ENCODE measurements around the gene ECE1.

The ECE1 gene

DNA sequence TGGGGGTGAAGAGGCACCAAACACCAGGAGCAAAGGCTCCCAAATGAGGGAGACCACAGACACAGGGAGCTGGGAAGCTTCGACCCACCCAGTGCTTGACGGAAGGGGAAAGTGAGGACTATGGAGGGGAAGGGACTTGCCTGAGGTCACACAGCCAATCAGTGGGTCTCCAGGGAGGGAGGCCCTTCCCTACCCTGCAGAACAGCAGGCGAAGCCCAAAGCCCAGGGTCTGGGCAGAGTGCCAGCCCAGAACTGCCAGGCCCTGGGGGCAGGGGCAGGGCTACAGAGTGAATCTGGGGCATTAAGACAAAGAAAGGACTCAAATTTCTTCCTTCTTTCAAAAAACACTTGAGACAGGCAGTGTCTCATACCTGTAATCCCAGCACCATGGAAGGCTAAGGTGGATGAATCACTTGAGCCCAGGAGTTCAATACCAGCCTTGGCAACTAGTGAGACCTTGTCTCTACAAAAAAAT, 45.5 kb upstream of the ECE1 start:
- no peaks in the 10 kb centered on the region for H3K36me3 ChIP-seq (ENCODE audit: insufficient read depth, low read length)
- H3K27ac ChIP-seq (ENCODE audit: low read length), result no peak overlapping the region
- no peaks in the 10 kb centered on the region for H3K27me3 ChIP-seq (ENCODE audit: insufficient read depth, low read length, poor library complexity)
- H3K79me2 ChIP-seq (ENCODE audit: insufficient read depth, low read length), result peaks cover 16% of the 10 kb centered on the region; the same call in 1 of the 2 replicates
- H3K9me3 ChIP-seq (ENCODE audit: insufficient read depth, low read length, severe bottlenecking), result no peaks in the 10 kb centered on the region
- peak; percentile 37 for DNase-seq
- ATAC-seq (ENCODE audit: insufficient read depth, low read depth), result no peak
- H2AFZ ChIP-seq (ENCODE audit: low read depth, low read length), result no peak overlapping the region
- peak overlapping the region; percentile 56; the same call in 1 of the 2 replicates for H3K4me2 ChIP-seq (ENCODE audit: insufficient read depth, low read length)
- peak overlapping the region; percentile 8; the same call in 1 of the 2 replicates for H3K9ac ChIP-seq (ENCODE audit: low read depth, low read length)
- TF ChIP-seq, protein P1, sequence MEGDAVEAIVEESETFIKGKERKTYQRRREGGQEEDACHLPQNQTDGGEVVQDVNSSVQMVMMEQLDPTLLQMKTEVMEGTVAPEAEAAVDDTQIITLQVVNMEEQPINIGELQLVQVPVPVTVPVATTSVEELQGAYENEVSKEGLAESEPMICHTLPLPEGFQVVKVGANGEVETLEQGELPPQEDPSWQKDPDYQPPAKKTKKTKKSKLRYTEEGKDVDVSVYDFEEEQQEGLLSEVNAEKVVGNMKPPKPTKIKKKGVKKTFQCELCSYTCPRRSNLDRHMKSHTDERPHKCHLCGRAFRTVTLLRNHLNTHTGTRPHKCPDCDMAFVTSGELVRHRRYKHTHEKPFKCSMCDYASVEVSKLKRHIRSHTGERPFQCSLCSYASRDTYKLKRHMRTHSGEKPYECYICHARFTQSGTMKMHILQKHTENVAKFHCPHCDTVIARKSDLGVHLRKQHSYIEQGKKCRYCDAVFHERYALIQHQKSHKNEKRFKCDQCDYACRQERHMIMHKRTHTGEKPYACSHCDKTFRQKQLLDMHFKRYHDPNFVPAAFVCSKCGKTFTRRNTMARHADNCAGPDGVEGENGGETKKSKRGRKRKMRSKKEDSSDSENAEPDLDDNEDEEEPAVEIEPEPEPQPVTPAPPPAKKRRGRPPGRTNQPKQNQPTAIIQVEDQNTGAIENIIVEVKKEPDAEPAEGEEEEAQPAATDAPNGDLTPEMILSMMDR (IDR thresholded peaks at IDR 0.05; ENCODE audit: borderline replicate concordance, extremely low read depth, low read length, poor library complexity, severe bottlenecking), result no peak
- TF ChIP-seq EZH2 (IDR thresholded peaks at IDR 0.05; ENCODE audit: borderline replicate concordance, low read depth, low read length, severe bottlenecking), result no peak
- H3K4me1 ChIP-seq (ENCODE audit: insufficient read depth, low read length), result peaks cover 25% of the 10 kb centered on the region
- H4K20me1 ChIP-seq (ENCODE audit: insufficient read depth, low read length), result peaks cover 63% of the 10 kb centered on the region
- H3K4me3 ChIP-seq (ENCODE audit: low read depth in 1 of 2, low read length in 2 of 2), result no peak overlapping the region

DNA sequence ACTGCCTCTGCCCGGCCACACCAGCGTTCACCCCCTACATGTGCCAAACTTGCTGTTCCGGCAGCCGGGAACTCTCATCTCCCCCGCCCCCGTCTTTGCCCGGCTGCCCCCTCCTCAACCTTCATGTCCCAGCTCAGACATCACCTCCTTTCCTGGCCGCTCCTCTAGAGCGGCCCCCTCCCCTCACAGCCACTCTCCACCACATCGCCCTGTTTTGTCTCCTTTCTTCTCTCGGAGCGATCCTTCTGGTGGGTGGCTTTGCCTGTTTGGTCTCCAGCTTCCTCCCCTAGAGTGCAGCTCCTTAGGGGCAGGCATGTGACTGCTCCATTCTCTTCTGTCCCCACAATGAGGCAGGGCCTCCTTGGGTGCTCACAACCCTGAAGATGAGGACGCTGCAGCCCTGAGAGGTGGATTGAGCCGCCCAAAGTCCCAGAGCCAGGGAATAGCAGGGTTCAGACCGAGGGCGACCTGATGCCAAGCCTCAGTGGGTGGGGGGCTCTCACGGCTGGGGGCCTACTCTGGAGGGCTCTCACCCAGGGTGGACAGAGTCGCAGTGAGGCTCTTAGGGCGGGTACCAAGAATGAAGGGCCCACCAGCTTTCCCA, 44.9 kb upstream of the ECE1 start:
- no peaks in the 10 kb centered on the region for H3K27me3 ChIP-seq (ENCODE audit: insufficient read depth, low read length, poor library complexity)
- H3K4me2 ChIP-seq (ENCODE audit: insufficient read depth, low read length), result peak overlapping the region; percentile 56
- TF ChIP-seq EZH2 (IDR thresholded peaks at IDR 0.05; ENCODE audit: borderline replicate concordance, low read depth, low read length, severe bottlenecking), result no peak
- H3K9me3 ChIP-seq (ENCODE audit: insufficient read depth, low read length, severe bottlenecking), result no peaks in the 10 kb centered on the region
- ATAC-seq (ENCODE audit: insufficient read depth, low read depth) (no peak), DNase-seq (no peak)
- H3K9ac ChIP-seq (ENCODE audit: low read depth, low read length), result peak overlapping the region; percentile 8; the same call in 1 of the 2 replicates
- no peaks in the 10 kb centered on the region for H3K36me3 ChIP-seq (ENCODE audit: insufficient read depth, low read length)
- peaks cover 25% of the 10 kb centered on the region for H3K4me1 ChIP-seq (ENCODE audit: insufficient read depth, low read length)
- H2AFZ ChIP-seq (ENCODE audit: low read depth, low read length), result no peak overlapping the region
- peak overlapping the region; percentile 34; the same call in 1 of the 2 replicates for H3K27ac ChIP-seq (ENCODE audit: low read length)
- peaks cover 62% of the 10 kb centered on the region for H4K20me1 ChIP-seq (ENCODE audit: insufficient read depth, low read length)
- peaks cover 12% of the 10 kb centered on the region; the same call in 1 of the 2 replicates for H3K79me2 ChIP-seq (ENCODE audit: insufficient read depth, low read length)
- no peak overlapping the region for H3K4me3 ChIP-seq (ENCODE audit: low read depth in 1 of 2, low read length in 2 of 2)

DNA sequence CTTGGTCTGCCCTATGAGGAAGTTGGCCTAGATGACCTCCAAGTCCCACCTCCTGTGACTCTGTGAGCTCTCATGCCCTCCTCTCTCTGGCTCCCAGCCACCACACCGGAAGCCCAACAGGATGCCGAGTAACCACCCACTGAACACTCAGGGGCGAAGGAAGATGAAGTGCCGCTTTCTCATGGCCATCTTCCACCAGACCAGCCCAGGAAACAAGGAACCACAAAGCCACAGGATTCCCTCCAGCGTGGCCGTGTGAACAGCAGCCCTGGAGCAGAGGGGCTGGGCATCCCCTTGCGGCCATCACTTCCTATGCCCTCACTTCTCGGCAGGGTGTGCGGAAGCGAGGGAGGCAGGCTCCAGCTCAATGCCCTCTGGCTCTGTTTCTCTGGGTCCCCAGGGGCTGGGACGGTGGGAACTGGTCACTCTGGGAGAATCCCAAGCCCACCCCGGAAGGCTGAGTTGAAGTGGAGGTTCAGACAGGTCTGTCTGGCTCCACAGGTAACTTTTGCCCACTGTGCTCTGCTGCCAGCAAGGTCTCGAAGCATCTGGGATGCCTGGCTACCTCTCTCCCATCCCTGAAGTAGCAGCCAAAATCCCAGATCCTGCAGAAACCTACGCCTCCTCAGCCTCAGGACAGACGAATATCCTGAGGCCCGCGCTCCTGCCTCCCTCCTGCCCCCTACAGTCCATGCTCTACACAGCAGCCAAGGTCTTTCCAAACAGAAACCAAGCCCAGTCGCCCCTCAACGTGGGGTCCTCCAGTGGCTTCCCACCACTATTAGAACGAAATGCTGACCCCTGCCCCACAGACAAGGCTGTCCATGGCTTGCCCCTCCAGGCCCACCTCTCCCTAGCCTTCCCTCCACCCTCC, 44.2 kb upstream of the ECE1 start:
- no peaks in the 10 kb centered on the region for H3K27me3 ChIP-seq (ENCODE audit: insufficient read depth, low read length, poor library complexity)
- peak overlapping the region in 1 of 2 experiments; percentile 23; a peak in 2 of 4 replicates for H3K4me3 ChIP-seq (ENCODE audit: low read depth in 1 of 2, low read length in 2 of 2)
- ATAC-seq (ENCODE audit: insufficient read depth, low read depth) (peak; percentile 95), DNase-seq (peak; percentile 85)
- peaks cover 59% of the 10 kb centered on the region for H4K20me1 ChIP-seq (ENCODE audit: insufficient read depth, low read length)
- H3K4me2 ChIP-seq (ENCODE audit: insufficient read depth, low read length), result peak overlapping the region; percentile 56
- peaks cover 25% of the 10 kb centered on the region for H3K4me1 ChIP-seq (ENCODE audit: insufficient read depth, low read length)
- peak overlapping the region; percentile 45 for H3K27ac ChIP-seq (ENCODE audit: low read length)
- peaks cover 12% of the 10 kb centered on the region; the same call in 1 of the 2 replicates for H3K79me2 ChIP-seq (ENCODE audit: insufficient read depth, low read length)
- H3K36me3 ChIP-seq (ENCODE audit: insufficient read depth, low read length), result 0 out of 2 replicates have a peak, but pooled peaks cover 3% of the 10 kb centered on the region
- H3K9ac ChIP-seq (ENCODE audit: low read depth, low read length), result peak overlapping the region; percentile 22; the same call in 1 of the 2 replicates
- no peaks in the 10 kb centered on the region for H3K9me3 ChIP-seq (ENCODE audit: insufficient read depth, low read length, severe bottlenecking)
- TF ChIP-seq EZH2 (IDR thresholded peaks at IDR 0.05; ENCODE audit: borderline replicate concordance, low read depth, low read length, severe bottlenecking), result no peak
- TF ChIP-seq, protein P1 (IDR thresholded peaks at IDR 0.05; ENCODE audit: borderline replicate concordance, extremely low read depth, low read length, poor library complexity, severe bottlenecking), result peak; percentile 72
- H2AFZ ChIP-seq (ENCODE audit: low read depth, low read length), result no peak overlapping the region; the same call in 1 of the 2 replicates

Data from DND-41 (cell line).